ENCODE results near the gene SDHAF3. TPM values are rescaled to one million over a fixed set of nuclear protein-coding genes. Genes with fewer than 3 reads are reported as not detected.

SDHAF3 gene
- total RNA-seq, 1 experiment from 2014 or later: 16.1 TPM

DNA sequence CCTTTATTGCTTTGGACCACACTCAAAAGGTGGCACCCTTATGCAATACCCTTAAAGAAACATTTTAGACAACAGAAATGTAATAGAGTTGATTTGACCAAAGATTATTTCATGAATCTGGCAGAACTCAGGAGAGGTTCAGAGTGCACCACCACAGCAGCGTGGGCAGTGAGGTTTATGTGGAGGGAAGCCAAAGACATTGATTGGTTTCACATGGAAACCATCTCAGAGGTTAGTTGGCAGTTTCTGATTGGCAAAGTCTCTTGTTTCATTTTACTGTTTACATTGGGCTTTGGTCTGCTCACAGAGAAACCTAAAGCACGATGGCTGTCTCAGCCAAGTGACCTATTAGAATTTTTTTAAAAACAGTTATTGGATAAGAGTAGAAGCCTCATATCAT, 101.3 kb downstream of the SDHAF3 start:
- no TSS peak for BruUV-seq (replicated peaks)
- in situ Hi-C loops (cut with HindIII; ENCODE audit: low pct_unique_long_range_greater_than_20kb, low sequenced_read_pairs): no loop called here
- Histone ChIP-seq H3K27ac (ENCODE audit: low read length) (no peak overlapping the region), H3K9me3 (ENCODE audit: control insufficient read depth, insufficient read depth, low read depth, low read length) (no peaks in the 10 kb centered on the region), H3K4me1 (ENCODE audit: control insufficient read depth, insufficient read depth, low read length) (no peaks in the 10 kb centered on the region), H3K27me3 (ENCODE audit: control insufficient read depth, insufficient read depth, low read length) (no peaks in the 10 kb centered on the region), H3K36me3 (ENCODE audit: control insufficient read depth, insufficient read depth, low read length) (no peaks in the 10 kb centered on the region), H3K4me3 (ENCODE audit: low read depth in 2 of 2, low read length in 2 of 2) (no peak overlapping the region)
- TF ChIP-seq SIN3A (IDR thresholded peaks at IDR 0.05; ENCODE audit: borderline replicate concordance, insufficient read depth, low read depth, low read length) (no peak), POLR2AphosphoS5 (IDR thresholded peaks at IDR 0.05; ENCODE audit: low read depth, low read length) (no peak), TCF7L2 (IDR thresholded peaks at IDR 0.05; ENCODE audit: low read depth, low read length) (no peak)
- TF ChIP-seq, protein P1, sequence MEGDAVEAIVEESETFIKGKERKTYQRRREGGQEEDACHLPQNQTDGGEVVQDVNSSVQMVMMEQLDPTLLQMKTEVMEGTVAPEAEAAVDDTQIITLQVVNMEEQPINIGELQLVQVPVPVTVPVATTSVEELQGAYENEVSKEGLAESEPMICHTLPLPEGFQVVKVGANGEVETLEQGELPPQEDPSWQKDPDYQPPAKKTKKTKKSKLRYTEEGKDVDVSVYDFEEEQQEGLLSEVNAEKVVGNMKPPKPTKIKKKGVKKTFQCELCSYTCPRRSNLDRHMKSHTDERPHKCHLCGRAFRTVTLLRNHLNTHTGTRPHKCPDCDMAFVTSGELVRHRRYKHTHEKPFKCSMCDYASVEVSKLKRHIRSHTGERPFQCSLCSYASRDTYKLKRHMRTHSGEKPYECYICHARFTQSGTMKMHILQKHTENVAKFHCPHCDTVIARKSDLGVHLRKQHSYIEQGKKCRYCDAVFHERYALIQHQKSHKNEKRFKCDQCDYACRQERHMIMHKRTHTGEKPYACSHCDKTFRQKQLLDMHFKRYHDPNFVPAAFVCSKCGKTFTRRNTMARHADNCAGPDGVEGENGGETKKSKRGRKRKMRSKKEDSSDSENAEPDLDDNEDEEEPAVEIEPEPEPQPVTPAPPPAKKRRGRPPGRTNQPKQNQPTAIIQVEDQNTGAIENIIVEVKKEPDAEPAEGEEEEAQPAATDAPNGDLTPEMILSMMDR (IDR thresholded peaks at IDR 0.05): no peak
- TF ChIP-seq, protein P2, sequence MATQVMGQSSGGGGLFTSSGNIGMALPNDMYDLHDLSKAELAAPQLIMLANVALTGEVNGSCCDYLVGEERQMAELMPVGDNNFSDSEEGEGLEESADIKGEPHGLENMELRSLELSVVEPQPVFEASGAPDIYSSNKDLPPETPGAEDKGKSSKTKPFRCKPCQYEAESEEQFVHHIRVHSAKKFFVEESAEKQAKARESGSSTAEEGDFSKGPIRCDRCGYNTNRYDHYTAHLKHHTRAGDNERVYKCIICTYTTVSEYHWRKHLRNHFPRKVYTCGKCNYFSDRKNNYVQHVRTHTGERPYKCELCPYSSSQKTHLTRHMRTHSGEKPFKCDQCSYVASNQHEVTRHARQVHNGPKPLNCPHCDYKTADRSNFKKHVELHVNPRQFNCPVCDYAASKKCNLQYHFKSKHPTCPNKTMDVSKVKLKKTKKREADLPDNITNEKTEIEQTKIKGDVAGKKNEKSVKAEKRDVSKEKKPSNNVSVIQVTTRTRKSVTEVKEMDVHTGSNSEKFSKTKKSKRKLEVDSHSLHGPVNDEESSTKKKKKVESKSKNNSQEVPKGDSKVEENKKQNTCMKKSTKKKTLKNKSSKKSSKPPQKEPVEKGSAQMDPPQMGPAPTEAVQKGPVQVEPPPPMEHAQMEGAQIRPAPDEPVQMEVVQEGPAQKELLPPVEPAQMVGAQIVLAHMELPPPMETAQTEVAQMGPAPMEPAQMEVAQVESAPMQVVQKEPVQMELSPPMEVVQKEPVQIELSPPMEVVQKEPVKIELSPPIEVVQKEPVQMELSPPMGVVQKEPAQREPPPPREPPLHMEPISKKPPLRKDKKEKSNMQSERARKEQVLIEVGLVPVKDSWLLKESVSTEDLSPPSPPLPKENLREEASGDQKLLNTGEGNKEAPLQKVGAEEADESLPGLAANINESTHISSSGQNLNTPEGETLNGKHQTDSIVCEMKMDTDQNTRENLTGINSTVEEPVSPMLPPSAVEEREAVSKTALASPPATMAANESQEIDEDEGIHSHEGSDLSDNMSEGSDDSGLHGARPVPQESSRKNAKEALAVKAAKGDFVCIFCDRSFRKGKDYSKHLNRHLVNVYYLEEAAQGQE (IDR thresholded peaks at IDR 0.05; ENCODE audit: insufficient read depth in 1 of 2, low read depth in 2 of 2, low read length in 1 of 2): no peak
- ATAC-seq (no peak), DNase-seq (ENCODE audit: low read depth, low spot score) (no peak)
- CTCF ChIA-PET: interaction anchor here (0.6 kb wide), 1 partner anchor 40 kb away, joined by 4 read pairs; no protein-coding TSS in a partner anchor
- POLR2A ChIA-PET: no interaction called here
- intact Hi-C loops (cut with micrococcal nuclease; ENCODE audit: unreplicated experiment): no loop called here

DNA sequence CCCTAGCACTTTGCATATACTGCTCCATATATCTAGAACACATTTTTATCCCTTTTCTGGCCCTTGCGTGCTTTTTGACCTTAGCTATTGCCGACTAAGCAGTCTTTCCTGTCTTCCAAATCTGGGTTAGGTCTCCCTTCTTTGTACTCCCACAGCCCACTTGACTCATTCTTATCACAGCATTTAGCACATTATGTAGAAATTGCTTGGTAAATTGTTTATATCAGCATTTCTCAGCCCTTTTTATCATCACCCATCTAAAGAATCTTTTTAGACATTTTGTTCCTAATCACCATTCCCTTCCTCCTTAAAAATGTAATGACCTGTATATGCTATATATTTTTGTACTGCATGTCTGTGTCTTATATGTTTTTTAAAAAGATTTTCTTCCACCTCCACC, 101.7 kb downstream of the SDHAF3 start:
- H3K27me3 ChIP-seq (ENCODE audit: control insufficient read depth, insufficient read depth, low read length): no peaks in the 10 kb centered on the region
- H3K4me1 ChIP-seq (ENCODE audit: control insufficient read depth, insufficient read depth, low read length): no peaks in the 10 kb centered on the region
- H3K4me3 ChIP-seq (ENCODE audit: low read depth in 2 of 2, low read length in 2 of 2): no peak overlapping the region
- POLR2A ChIA-PET: no interaction called here
- H3K27ac ChIP-seq (ENCODE audit: low read length): no peak overlapping the region
- CTCF ChIA-PET: no interaction called here
- intact Hi-C loops (cut with micrococcal nuclease; ENCODE audit: unreplicated experiment) (no loop called here), in situ Hi-C loops (cut with HindIII; ENCODE audit: low pct_unique_long_range_greater_than_20kb, low sequenced_read_pairs) (no loop called here)
- DNase-seq (ENCODE audit: low read depth, low spot score): no peak
- no peaks in the 10 kb centered on the region for H3K9me3 ChIP-seq (ENCODE audit: control insufficient read depth, insufficient read depth, low read depth, low read length)
- BruUV-seq (replicated peaks): no TSS peak
- no peak for TF ChIP-seq SIN3A (IDR thresholded peaks at IDR 0.05; ENCODE audit: borderline replicate concordance, insufficient read depth, low read depth, low read length)
- TF ChIP-seq TCF7L2 (IDR thresholded peaks at IDR 0.05; ENCODE audit: low read depth, low read length): no peak
- no peak for TF ChIP-seq POLR2AphosphoS5 (IDR thresholded peaks at IDR 0.05; ENCODE audit: low read depth, low read length)
- TF ChIP-seq, protein P1 (IDR thresholded peaks at IDR 0.05): no peak
- no peak for ATAC-seq
- H3K36me3 ChIP-seq (ENCODE audit: control insufficient read depth, insufficient read depth, low read length): no peaks in the 10 kb centered on the region
